HFF-Myc (cell line): ENCODE measurements around the gene THRAP3.

Experiments used
- DNase-seq: peaks from one replicate; pipeline ENCODE4 v3.0.0-alpha.2; 2011; ENCODE audit warnings: low read depth; ENCODE audit errors: extremely low read depth
- H3K4me3 ChIP-seq: replicated peaks from 2 replicates; pipeline ENCODE4 v1.5.1; 2011; ENCODE audit warnings: low read depth, mild to moderate bottlenecking, control low read depth, low read length
- CTCF ChIP-seq: IDR thresholded peaks from 2 replicates; pipeline ENCODE4 v1.5.1; 2012; ENCODE audit warnings: mild to moderate bottlenecking, low read depth, low read length, control low read depth; ENCODE audit errors: missing control alignments

Gene THRAP3

GRCh38 chr1:36352910-36353878 is 129.0 kb downstream of the THRAP3 start:
- DNase-seq = no peak
- no peak for TF ChIP-seq CTCF
- no peak overlapping the region for H3K4me3 ChIP-seq

- DNase-seq = no peak
- TF ChIP-seq CTCF = no peak
- H3K4me3 ChIP-seq = no peak overlapping the region
Measured at GRCh38 chr1:36354486-36354885, 130.2 kb downstream of the THRAP3 start.
